ENCODE measurements around the gene ACTN1. TPM values are rescaled to one million over a fixed set of nuclear protein-coding genes. Genes with fewer than 3 reads are reported as not detected.

ACTN1 gene
- total RNA-seq, 2 donors from 2014 or later, result 106 to 185 TPM

DNA sequence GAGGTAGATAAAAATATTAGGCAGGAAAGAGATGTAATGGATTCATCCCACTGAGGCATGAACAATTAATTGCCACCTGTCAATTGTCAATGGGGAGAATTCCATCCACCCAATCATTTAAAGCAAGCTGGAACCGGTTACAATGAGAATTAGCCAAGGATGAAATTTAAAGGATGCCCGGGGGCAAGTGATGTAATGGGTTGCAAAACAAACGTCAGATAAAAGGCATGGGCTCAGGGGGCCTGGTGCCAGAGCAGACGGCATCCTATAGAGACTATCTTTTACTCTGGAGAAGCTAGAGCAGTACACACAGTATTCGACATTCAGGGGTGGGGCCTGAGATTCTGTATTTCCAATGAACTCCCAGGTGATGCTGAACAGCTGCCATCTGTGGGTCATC is 105.7 kb downstream of the ACTN1 start:
- Histone ChIP-seq H3K9me3 (no peaks in the 10 kb centered on the region), H3K27ac (no peak overlapping the region), H3K36me3 (no peaks in the 10 kb centered on the region), H3K4me1 (no peaks in the 10 kb centered on the region), H3K27me3 (no peaks in the 10 kb centered on the region), H3K4me3 (no peak overlapping the region), H3K9ac (ENCODE audit: low read depth in 2 of 2, low read length in 2 of 2) (no peak overlapping the region)
- DNase-seq, result no peak
- TF ChIP-seq, protein P1, sequence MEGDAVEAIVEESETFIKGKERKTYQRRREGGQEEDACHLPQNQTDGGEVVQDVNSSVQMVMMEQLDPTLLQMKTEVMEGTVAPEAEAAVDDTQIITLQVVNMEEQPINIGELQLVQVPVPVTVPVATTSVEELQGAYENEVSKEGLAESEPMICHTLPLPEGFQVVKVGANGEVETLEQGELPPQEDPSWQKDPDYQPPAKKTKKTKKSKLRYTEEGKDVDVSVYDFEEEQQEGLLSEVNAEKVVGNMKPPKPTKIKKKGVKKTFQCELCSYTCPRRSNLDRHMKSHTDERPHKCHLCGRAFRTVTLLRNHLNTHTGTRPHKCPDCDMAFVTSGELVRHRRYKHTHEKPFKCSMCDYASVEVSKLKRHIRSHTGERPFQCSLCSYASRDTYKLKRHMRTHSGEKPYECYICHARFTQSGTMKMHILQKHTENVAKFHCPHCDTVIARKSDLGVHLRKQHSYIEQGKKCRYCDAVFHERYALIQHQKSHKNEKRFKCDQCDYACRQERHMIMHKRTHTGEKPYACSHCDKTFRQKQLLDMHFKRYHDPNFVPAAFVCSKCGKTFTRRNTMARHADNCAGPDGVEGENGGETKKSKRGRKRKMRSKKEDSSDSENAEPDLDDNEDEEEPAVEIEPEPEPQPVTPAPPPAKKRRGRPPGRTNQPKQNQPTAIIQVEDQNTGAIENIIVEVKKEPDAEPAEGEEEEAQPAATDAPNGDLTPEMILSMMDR (IDR thresholded peaks at IDR 0.05), result no peak
- intact Hi-C loops (cut with DNase I), result no loop called here

DNA sequence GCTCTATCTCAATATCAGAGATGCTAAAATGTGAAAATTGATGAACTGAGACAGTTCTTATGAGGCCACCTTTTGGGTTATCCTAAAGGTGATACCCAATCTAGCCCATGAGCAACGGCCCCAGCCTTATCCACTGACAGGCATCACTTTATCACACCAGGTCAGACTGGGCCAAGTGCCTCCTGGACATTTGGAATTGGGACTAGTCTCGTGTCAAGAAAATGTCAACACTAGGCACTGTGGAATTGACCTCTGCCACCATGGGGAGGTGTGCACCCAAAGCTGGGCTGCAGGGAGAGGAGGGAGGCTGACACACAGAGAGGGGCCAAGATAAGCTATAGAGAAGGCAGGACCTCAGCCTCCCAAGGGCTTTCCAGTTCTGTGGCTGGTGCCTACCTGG is 107.7 kb downstream of the ACTN1 start:
- Histone ChIP-seq H3K4me1 (no peaks in the 10 kb centered on the region), H3K27ac (no peak overlapping the region), H3K9ac (ENCODE audit: low read depth in 2 of 2, low read length in 2 of 2) (no peak overlapping the region), H3K4me3 (no peak overlapping the region), H3K27me3 (no peaks in the 10 kb centered on the region), H3K9me3 (no peaks in the 10 kb centered on the region), H3K36me3 (no peaks in the 10 kb centered on the region)
- intact Hi-C loops (cut with DNase I), result no loop called here
- TF ChIP-seq, protein P1 (IDR thresholded peaks at IDR 0.05), result no peak
- no peak for DNase-seq

DNA sequence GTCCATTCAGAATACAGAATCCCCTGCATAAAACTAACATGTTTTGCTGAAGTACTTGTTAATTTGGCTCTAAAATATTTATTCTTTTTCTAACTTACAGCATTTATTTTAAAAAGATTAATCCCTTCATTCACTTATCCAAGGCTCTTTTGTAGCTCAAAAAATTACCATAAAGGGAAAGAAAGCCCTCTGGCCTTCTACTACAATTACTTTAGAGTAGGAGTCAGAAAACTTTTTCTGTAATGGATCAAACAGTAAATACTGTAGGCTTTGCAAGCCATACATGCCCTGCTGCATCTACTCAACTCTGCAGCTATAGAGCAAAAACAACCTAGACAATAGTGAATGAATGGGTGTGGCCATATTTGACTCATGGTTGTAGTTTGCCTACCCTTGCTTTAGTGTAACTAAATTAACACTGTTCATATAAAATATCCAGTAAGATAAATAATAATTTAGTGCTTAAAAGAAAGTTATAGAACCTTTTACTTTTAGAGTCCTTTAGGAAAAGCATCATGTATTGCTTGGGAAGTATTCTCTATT is 112.0 kb downstream of the ACTN1 start:
- H3K36me3 ChIP-seq, result no peaks in the 10 kb centered on the region
- no peaks in the 10 kb centered on the region for H3K4me1 ChIP-seq
- intact Hi-C loops (cut with DNase I), result no loop called here
- no peaks in the 10 kb centered on the region for H3K9me3 ChIP-seq
- H3K27me3 ChIP-seq, result no peaks in the 10 kb centered on the region
- no peak overlapping the region for H3K27ac ChIP-seq
- no peak for DNase-seq
- TF ChIP-seq, protein P1 (IDR thresholded peaks at IDR 0.05), result no peak
- H3K9ac ChIP-seq (ENCODE audit: low read depth in 2 of 2, low read length in 2 of 2), result no peak overlapping the region
- H3K4me3 ChIP-seq, result no peak overlapping the region

DNA sequence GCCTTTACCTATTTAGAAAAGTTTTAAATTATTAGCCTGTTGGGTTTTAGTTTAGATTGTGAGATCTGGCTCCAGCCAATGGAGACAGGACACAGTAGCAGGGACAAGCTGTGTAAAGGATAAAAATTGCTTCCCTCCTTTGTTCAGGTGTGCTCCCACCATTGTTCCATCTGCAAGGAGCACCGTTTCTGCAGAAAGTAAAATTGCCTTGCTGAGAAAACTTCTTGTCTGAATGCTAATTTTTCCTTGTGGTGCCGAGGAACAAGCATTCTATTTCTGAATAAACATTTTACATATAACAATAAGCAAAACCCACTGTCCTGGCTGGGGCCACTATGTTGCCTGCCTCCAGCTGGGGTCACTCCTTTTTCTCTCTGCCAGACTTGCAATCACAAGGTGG is 113.6 kb downstream of the ACTN1 start:
- H3K4me1 ChIP-seq, result no peaks in the 10 kb centered on the region
- H3K4me3 ChIP-seq, result no peak overlapping the region
- intact Hi-C loops (cut with DNase I), result no loop called here
- TF ChIP-seq, protein P1 (IDR thresholded peaks at IDR 0.05), result no peak
- H3K27me3 ChIP-seq, result no peaks in the 10 kb centered on the region
- DNase-seq, result no peak
- H3K27ac ChIP-seq, result no peak overlapping the region
- no peak overlapping the region for H3K9ac ChIP-seq (ENCODE audit: low read depth in 2 of 2, low read length in 2 of 2)
- H3K36me3 ChIP-seq, result no peaks in the 10 kb centered on the region
- no peaks in the 10 kb centered on the region for H3K9me3 ChIP-seq

DNA sequence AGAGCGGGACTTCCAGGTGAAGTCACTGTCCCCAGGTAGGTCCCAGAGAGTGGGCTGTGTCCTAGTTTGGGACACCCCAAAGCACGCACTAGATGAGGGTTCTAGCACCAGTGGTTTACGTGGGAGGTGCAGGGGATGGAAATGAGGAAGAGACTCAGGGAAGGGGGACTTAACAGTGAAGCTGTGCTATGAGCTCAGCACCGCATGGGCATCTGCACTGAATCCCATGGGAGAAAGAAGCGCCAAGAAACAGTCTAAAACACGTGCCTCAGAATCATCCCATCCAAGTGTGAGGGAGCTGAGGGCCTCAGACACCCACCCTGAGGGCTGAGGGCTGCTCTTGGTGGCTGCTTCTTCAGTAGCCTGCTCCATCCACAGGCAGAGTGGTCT is 114.7 kb downstream of the ACTN1 start:
- TF ChIP-seq, protein P1 (IDR thresholded peaks at IDR 0.05), result no peak
- intact Hi-C loops (cut with DNase I), result loop anchor here (5.0 kb wide), 1 partner anchor 243 kb away; no protein-coding TSS in a partner anchor
- Histone ChIP-seq H3K4me1 (no peaks in the 10 kb centered on the region), H3K9me3 (no peaks in the 10 kb centered on the region), H3K9ac (ENCODE audit: low read depth in 2 of 2, low read length in 2 of 2) (no peak overlapping the region), H3K36me3 (no peaks in the 10 kb centered on the region), H3K27me3 (no peaks in the 10 kb centered on the region), H3K4me3 (no peak overlapping the region), H3K27ac (no peak overlapping the region)
- DNase-seq, result no peak
